ENCODE results near the gene MMP1.

The MMP1 gene

DNA sequence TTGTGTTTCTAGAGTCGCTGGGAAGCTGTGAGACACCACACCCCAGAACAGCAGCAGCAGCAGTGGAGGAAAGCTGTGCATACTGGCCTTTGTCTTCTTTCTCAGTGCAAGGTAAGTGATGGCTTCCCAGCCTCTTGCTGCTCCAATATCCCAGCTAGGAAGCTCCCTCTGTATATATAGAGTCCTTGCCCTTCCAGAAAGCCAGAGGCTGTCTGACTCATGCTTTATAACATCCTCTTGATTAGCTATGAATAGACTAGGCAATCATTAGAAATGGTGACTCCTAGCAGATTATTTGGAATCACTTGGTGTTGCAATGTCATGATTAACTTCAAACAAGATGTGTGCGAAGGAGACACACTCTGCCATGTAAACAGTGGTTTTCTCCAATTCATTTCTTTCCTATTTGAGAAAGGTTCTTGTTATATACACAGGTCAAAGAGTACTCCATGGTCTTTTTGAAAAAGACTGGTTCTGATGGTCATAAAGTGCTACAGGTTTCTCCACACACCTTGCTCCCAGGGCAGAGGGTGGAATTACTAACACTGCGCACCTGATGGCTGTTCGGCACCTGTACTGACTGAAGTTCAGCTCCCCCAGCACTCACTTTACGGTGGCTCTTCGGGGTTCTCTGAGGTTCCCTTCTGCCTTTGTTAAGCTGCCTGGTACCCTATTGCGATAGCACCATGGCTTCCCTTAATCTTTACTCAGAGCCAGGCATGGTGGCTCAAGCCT lies at the start of gene MMP1:
MMP1 (minus strand) TSS at position 149 of the 735 bp plus-strand sequence; CDS start at position 81, 68 bp downstream.
- no peak for DNase-seq (ENCODE audit: low read depth in 2 of 3, low spot score in 1 of 3)

DNA sequence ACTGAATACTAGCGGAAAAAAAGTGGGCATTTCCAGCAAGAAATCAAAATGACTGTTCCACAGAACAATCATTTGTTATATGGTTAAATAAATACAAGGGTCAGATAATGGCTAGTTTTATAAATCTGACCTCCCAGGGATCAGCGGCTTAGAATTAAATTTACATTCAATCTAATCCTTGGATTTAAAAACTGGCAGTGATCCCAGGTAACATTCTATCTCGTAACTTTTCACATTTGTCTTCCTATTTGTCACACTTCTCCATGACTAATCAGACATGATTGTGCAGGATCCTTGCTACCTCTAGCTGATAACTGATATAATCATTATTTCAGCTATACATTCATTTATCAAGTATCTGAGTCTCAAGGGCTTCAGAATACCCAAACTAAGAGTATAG lies 48.3 kb upstream of the MMP1 start:
- no peak for DNase-seq (ENCODE audit: low read depth in 2 of 3, low spot score in 1 of 3)

- DNase-seq (ENCODE audit: low read depth in 2 of 3, low spot score in 1 of 3) = no peak
Measured at GRCh38 chr11:102843489-102843888, 45.5 kb upstream of the MMP1 start, which contains the start of gene MMP3. MMP3 (minus strand) TSS chr11:102843609; CDS start chr11:102843546, 63 bp downstream.

GRCh38 chr11:102842930-102843329 lies 45.0 kb upstream of the MMP1 start:
- DNase-seq (ENCODE audit: low read depth in 2 of 3, low spot score in 1 of 3) = no peak

GRCh38 chr11:102840018-102840417 lies 42.1 kb upstream of the MMP1 start:
- no peak for DNase-seq (ENCODE audit: low read depth in 2 of 3, low spot score in 1 of 3)

DNA sequence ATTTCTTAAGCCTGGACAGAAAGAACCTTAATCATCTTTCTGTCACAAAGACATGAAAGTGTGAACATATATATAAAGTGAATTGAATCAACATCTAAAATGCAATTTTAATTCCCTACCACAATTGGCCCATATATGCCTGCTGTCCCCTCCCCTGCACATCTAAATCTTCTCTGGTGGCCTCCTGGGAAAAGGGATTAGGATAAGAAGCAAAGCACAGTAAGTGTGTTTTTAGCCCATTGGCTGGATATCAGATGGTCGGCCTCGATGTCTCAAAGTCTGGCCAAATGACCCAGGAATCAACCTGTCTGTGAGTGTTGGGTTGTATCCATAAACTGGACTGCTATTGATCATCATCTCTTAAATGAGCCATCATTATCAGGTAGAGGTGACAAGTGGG lies 39.7 kb upstream of the MMP1 start:
- DNase-seq (ENCODE audit: low read depth in 2 of 3, low spot score in 1 of 3) = no peak

GRCh38 chr11:102837156-102837555 lies 39.2 kb upstream of the MMP1 start:
- no peak for DNase-seq (ENCODE audit: low read depth in 2 of 3, low spot score in 1 of 3)

DNA sequence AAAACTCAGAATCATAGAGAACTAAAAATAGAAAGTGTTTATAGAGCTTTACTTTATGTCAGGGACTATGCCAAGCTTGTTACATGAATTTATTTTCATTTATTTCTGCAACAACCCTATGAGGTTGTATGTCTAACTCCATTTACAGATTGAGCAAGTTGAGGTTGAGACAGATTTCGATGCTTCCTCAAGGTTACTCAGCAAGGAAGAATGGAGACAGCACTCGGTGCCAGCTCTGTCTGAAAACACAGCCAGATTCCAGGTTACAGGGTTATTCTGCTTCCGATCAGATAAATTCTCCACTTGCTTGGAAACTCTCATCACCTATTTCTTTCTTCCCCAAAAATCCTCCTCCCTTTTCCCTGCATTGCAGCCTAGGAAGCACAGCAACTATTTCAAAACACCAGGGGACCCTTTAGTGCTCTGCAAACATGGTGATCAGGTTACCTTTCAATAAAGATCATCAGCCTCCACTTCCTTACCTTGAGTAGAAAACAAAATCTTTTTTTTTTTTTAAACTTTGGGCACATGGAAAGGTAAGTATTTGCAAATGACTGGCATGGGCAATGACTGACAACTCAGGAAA lies 38.4 kb upstream of the MMP1 start:
- no peak for DNase-seq (ENCODE audit: low read depth in 2 of 3, low spot score in 1 of 3)

GRCh38 chr11:102833731-102834130 lies 35.8 kb upstream of the MMP1 start:
- no peak for DNase-seq (ENCODE audit: low read depth in 2 of 3, low spot score in 1 of 3)

DNA sequence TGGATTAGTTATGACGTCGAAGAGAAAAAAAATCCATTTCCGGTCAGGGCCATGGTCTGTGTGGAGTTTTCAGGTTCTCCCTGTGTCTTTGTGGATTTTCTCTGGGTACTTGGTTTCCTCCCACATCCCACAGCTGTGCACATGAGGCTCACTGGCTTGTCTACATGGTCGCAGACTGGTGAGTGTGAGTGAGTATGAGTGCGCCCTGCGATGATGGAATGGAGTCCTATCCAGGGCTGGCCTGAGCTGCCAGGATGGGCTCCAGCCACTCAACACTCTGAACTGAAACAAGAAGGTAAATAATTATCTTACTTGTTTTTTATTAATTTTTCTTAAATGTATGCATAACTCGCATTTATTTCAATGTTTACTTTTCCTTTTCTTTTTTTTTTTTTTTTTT lies 34.7 kb upstream of the MMP1 start:
- DNase-seq (ENCODE audit: low read depth in 2 of 3, low spot score in 1 of 3) = no peak

DNA sequence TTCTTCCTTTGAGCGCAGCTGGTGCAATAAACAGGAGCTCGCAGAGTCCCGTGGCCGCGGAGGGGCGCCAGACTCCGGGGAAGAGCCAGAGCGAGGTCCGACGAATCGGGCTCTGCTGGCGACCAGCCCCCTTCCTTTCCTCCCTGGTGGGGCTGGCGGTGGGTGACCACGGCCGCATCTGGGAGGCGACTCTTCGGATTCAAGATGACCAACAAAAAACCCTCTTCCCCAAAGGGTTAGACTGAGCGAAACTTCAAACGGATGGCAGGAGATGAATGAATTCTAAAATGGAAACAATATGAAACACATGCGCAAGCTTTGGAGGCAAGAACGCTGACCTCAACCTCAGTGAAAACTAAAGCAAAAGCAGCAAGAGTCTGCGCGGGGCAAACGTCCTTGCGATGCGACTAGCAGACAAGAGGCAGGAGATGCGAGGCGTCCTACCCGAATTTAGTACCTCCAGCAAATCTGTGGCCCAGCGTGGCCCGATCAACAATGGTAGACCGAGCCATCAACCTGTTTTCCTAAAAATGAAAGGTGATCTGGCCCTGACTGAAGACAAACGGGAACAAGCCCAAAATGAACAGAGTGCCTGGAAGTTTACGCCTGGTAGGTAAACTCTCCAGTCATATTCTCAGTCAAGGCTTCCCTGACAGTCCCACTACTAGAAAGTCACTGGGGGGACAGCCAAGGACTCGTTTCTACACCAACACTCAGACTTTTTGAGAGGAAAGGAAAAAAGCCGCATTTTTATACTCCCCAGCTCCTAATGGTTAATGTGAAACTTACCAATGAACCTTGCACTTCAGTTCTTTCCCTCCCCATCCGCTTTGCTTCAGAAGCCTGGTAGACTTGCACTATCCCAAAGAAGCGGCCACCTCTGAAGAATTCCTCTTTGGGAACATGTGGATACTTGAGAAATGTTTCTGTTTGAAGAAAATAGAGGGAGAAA lies 33.8 kb upstream of the MMP1 start:
- peak in 1 of 3 donors; percentile 2 for DNase-seq (ENCODE audit: low read depth in 2 of 3, low spot score in 1 of 3)

GRCh38 chr11:102831128-102831488 lies 33.1 kb upstream of the MMP1 start:
- no peak for DNase-seq (ENCODE audit: low read depth in 2 of 3, low spot score in 1 of 3)

GRCh38 chr11:102830001-102830727 lies 32.2 kb upstream of the MMP1 start:
- no peak for DNase-seq (ENCODE audit: low read depth in 2 of 3, low spot score in 1 of 3)

- no peak for DNase-seq (ENCODE audit: low read depth in 2 of 3, low spot score in 1 of 3)
Measured at GRCh38 chr11:102829316-102830000, 31.5 kb upstream of the MMP1 start.

GRCh38 chr11:102824556-102824955 lies 26.6 kb upstream of the MMP1 start:
- DNase-seq (ENCODE audit: low read depth in 2 of 3, low spot score in 1 of 3) = no peak

DNA sequence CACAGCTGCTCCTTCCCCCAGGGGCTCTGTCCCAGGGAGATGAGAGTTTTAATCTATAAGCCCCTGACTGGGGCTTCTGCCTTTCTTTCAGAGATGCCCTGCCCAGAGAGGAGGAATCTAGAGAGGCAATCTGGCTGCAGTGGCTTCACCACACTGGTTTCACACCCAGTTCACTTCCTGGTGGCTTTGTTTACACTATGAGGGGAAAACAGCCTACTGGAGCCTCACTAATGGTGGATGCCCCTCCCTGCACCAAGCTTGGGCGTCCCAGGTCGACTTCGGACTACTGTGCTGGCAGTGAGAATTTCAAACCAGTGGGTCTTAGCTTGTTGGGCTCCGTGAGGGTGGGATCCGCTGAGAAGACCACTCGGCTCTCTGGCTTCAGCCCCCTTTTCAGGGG lies 21.5 kb upstream of the MMP1 start:
- DNase-seq (ENCODE audit: low read depth in 2 of 3, low spot score in 1 of 3) = no peak

DNA sequence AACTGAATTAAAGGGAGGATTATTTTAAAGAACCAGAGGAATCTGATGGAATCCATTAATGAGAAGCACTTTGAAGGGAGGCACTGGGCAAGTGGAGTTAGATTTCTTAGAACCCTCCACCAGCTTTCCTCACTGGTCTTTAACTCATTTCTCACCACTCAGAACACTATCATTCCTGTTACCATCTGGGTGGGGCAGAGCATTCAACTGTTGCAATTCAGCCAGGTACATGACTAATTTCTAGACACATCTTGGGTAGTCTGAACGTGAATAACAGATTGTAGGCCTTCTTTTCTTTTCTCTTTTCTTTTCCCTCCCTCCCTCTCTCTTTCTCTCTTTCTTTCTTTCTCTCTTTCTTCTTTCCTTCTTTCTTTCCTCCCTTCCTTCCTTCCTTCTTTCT lies 15.5 kb upstream of the MMP1 start:
- no peak for DNase-seq (ENCODE audit: low read depth in 2 of 3, low spot score in 1 of 3)

DNA sequence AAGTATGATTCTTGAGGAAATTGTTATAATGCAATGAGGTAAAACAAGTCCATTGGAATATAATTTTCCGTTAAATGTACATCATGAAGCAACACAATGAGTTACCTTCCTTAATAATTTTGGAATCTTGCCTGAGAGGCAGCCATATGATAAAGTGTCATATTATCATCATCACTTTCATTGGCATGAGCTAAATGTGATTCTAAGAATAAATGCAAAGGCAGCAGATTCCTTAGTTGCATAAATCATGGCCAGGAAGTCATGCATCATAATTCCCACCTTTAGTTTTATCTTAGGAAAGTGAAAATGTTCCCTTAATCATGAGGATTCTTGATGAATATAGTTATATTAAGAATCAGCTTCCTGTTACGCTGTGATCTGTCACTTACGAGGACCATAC lies 14.2 kb upstream of the MMP1 start:
- no peak for DNase-seq (ENCODE audit: low read depth in 2 of 3, low spot score in 1 of 3)

DNA sequence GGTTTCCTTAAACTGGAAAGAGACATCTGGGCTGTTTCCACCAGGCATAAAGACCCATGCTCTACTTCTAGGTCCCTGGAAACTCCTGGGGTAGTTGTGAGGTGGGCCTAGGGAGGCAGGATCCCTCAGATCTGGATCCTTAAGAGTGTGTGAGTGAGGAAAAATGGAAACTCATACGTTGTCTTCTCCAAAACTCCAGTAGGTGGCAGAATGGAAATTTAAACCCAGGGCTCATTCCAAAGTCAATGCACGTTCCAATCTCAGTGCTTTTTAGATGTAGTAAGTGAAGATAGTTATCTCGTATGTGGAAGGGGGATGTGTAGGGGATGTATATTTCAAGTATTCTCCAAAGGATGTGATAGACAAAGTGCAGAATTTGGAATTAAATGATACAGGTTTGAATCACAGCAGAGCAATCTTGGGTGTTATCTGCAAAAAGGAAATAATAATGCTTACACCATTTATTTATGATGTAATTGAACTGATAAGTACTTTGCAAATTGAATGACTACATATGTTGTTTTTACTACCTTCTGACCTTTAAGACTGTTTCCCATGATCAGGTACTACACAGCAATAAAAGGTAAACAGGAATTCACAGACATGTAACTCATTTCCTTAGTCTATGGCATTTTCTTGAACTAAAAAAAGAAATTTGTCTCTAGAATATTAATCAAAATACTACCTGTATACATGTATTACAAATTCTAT lies 13.1 kb upstream of the MMP1 start:
- DNase-seq (ENCODE audit: low read depth in 2 of 3, low spot score in 1 of 3) = no peak

GRCh38 chr11:102809971-102810370 lies 12.0 kb upstream of the MMP1 start:
- no peak for DNase-seq (ENCODE audit: low read depth in 2 of 3, low spot score in 1 of 3)

All from stimulated activated CD4-positive, alpha-beta T cell treated with anti-CD3 and anti-CD28 coated beads, Interleukin-12 subunit alpha, Interleukin-12 subunit beta, amount 100 ng/mL, for 48 hours (primary cell).